Endometrial microvascular endothelial cells (primary cell): ENCODE results near the gene MIP. TPM values are rescaled to one million over a fixed set of nuclear protein-coding genes. Genes with fewer than 3 reads are reported as not detected.
"Not testable (repeated sequence)": the region's sequence is repeated elsewhere in the genome, so short reads cannot be mapped to it uniquely, and the experiment has no call there.

ENCODE experiments used
- in situ Hi-C: cut with HindIII; loops from 2 replicates; pipeline ENCODE4 v1.10.0; 2017; ENCODE audit warnings: low sequenced_read_pairs, low pct_unique_long_range_greater_than_20kb; ENCODE audit errors: inconsistent ontology term
- total RNA-seq: library from RNA; depleted of rRNA; stranded (reverse); fragments of >200 nt; gene quantifications from one replicate; pipeline ENCODE4 v1.2.3, GENCODE V29; 2015; ENCODE audit errors: inconsistent ontology term

Gene MIP
- total RNA-seq: not detected

DNA sequence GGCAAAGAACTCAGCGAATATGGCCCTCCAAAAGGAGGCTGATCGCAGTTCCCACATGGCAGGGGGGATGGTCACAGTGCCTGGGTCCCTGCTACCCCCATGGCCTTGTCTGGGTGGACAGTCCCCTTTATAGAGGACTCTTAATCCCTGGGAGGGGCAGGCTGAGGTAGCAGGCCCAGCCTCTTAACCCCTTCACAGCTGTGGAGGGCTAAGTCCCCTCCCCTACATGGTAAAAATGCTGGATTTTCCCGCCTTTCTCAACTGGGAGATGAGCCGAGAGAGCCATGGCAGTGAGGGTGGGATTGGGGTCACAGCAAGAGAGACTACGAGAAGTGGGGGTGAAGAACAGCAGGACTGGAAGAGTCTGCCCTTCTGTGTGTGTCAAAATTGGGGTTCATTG is at the start of gene MIP:
TSS of gene MIP (minus strand) at position 101 of the 400 bp plus-strand sequence. CDS start at position 57, 44 bp downstream.
- in situ Hi-C loops: no loop called here

DNA sequence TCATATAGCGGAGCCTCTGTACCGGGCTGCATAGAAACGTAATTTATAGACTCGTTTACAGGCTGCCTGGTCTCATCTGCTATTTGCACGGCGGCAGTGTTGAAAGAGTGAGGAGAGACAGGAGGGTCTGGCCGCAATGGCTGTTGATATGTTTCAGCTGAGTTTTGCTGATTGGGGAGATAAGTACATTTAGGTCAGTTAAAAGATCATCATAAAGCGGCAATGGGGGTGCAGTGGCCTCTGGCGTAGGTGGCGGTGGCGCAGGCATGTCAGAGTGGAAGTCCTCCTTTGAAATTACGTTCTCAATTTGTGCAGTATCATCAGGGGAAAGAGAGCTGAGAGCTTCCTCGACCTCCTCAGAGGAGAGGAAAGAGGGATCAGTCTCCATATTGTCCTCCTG is 45.4 kb upstream of the MIP start:
- in situ Hi-C loops: not testable (repeated sequence)

DNA sequence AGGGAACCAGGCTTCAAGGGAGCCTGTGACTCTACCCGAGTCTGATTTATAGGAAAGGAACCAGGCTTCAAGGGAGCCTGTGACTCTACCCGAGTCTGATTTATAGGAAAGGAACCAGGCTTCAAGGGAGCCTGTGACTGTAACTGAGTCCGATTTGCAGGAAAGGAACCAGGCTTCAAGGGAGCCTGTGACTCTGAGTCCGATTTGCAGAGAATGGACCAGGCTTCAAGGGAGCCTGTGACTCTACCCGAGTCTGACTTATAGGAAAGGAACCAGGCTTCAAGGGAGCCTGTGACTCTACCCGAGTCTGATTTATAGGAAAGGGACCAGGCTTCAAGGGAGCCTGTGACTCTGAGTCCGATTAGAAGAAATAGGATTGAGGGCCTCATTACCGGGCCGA is 45.0 kb upstream of the MIP start:
- in situ Hi-C loops: not testable (repeated sequence)

DNA sequence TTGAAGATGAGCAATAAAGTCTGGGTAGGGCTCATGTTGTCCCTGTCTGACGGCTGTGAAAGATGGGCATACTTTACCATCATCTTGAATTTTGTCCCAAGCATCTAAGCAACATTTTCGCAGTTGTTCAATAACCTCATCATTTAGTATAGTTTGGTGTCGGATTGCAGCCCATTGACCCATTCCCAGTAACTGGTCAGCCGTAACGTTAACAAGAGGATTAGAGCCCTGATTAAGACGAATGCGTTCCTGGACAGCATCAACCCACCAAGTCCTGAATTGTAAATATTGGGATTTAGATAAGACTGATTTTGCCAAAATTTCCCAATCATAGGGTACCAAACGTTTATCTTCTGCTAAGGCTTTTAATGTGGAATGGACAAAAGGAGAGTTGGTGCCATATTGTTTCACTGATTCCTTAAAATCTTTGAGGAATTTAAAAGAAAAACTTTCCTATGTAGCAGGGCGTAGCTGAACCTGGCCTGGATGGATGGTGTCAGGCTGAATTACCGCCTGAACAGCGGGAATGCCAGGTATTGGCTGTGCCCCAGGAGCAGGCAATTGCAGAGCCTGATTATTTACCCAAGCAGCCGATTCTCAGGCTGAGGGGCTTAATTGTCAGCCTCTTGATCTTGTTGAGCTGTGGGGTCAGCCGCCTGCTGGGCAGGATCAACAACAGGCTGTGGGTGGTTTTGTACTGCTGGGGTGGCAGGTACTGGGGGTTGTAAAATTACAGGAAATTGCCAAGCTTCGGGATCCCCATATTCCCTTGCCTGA is 43.9 kb upstream of the MIP start:
- in situ Hi-C loops: not testable (repeated sequence)

DNA sequence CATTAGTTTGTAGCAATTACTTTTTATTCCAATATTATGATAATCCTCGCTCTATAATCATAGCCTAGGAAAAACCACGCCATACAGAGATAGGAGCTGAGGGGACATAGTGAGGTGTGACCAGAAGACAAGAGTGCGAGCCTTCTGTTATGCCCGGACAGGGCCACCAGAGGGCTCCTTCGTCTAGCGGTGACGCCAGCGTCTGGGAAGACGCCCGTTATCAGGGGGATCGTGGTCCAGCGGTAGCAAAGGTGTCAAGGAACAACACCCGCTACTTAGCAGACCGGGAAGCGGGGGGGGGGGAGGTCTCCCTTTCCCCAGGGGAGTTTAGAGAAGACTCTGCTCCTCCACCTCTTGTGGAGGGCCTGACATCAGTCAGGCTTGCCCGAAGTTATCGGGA is 42.2 kb upstream of the MIP start:
- in situ Hi-C loops: not testable (repeated sequence)

DNA sequence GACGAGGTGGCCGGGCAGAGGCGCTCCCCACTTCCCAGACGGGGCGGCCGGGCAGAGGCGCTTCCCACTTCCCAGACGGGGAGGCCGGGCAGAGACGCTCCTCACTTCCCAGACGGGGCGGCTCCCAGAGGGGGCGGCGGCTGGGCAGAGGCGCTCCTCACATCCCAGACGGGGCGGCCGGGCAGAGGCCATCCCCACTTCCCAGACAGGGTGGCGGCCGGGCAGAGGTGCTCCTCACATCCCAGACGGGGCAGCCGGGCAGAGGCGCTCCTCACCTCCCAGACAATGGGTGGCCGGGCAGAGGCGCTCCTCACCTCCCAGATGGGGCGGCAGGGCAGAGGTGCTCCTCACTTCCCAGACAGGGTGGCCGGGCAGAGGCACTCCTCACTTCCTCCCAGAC is 40.0 kb upstream of the MIP start:
- in situ Hi-C loops: not testable (repeated sequence)

DNA sequence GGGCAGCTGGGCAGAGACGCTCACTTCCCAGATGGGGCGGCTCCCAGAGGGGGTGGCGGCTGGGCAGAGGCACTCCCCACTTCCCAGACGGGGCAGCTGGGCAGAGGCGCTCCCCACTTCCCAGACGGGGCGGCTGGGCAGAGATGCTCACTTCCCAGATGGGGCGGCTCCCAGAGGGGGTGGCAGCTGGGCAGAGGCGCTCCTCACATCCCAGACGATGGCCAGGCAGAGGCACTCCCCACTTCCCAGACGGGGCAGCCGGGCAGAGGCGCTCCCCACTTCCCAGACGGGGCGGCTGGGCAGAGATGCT is 39.6 kb upstream of the MIP start:
- in situ Hi-C loops: not testable (repeated sequence)

DNA sequence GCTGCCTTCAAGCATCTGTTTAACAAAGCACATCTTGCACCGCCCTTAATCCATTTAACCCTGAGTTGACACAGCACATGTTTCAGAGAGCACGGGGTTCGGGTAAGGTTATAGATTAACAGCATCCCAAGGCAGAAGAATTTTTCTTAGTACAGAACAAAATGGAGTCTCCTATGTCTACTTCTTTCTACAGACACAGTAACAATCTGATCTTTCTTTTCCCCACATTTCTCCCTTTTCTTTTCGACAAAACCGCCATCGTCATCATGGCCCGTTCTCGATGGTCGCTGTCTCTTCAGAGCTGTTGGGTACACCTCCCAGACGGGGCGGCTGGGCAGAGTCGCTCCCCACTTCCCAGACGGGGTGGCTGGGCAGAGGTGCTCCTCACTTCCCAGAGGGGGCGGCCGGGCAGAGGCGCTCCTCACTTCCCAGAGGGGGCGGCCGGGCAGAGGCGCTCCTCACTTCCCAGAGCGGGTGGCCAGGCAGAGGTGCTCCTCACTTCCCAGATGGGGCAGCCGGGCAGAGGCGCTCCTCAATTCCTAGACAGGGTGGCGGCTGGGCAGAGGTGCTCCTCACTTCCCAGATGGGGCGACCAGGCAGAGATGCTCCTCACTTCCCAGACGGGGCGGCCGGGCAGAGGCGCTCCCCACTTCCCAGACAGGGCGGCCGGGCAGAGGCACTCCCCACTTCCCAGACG is 39.1 kb upstream of the MIP start:
- in situ Hi-C loops: not testable (repeated sequence)

DNA sequence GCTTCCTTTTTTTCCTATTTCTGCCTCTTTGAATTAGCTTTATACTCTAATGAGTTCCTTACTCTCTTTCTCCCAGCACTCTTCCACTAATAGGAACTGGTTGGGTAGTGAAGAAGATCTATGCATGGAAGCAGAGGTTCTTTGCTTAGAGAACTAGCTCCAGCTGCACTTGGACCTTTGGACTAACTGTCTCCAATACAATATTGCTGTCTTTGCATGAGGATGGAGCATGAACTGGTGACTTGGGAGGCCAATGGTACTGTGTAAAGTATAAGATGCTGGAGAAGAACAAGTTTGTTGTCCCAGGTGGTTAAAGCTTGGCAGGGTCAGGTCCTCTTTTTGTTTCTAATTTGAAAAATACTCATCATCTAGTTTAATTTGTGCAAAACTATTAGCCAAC is 35.9 kb upstream of the MIP start:
- in situ Hi-C loops: no loop called here

DNA sequence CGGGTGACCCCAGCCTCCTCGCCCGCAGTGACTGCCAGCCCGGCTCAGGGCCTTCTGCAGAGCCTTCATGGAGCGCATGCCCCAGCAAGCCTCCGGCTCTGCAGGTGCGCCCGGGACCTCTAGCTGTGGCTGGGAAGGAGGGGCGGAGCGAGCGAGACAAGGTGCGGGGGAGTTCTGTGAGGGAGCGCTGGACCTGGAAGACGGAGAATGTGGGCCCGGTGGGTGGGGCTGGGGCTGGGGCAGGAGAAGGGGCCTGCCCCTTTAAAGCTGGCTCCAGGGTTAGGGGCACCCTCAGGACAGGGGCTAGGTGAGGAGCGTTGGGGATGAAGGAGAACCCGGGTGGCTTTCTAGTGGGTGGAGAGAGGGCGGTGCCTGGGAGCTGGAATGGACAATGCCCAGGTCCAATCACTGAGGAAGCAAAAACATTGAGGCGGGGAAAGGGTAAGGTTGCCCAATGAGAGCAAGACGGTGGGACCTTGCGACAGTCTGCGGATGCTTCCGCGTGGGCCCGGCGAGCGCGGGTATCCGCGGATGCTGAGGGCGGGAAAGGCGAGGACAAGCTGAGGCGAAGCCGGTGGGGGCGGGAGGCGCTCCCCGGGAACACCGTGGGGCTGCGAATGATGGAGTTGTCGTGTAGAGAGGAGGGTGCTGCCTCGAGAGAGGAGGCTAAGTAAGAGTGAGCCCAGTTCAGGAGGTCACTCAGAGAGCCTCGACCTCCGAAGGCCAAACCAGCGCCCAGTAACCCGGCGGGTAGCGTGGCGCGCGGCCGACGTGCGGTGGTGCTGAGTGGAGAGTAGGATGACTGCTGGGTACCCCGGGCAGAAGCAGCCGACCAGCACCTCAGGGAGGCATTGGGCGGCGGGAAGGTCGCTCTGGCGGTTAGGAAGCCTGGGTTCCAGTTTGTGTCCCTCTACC is 33.8 kb upstream of the MIP start, which contains the start of gene GLS2:
TSS of gene GLS2 (minus strand) at position 121 of the 915 bp plus-strand sequence. CDS start at position 78, 43 bp downstream.
- in situ Hi-C loops: no loop called here

DNA sequence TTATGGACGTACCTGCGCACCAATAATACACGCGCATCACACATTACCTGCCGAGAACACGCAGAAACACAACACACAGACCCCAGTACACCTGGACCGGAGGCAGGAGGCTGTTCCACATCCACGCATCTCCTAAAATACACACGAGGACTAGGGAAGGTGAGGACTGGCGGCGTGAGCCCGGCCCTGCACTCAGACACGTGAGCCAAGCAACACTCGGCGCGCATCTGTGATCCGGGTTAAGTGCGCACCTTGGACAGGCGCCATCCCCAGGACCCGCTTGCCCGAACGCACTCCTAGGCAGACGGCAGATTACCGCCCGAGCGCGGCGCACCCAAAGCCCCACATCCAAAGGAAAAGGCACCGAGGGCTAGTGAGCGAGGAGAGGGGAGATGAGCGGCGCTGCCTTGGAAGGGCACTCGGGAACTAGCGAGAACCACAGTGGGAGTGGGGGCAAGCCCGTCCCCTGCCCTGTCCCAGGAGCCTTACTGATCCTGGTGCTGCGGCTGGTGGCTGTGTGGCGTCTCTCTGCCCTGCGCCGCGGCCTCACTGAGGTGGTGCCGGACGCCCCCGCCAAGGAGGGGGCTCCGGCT is 33.1 kb upstream of the MIP start:
- in situ Hi-C loops: no loop called here

DNA sequence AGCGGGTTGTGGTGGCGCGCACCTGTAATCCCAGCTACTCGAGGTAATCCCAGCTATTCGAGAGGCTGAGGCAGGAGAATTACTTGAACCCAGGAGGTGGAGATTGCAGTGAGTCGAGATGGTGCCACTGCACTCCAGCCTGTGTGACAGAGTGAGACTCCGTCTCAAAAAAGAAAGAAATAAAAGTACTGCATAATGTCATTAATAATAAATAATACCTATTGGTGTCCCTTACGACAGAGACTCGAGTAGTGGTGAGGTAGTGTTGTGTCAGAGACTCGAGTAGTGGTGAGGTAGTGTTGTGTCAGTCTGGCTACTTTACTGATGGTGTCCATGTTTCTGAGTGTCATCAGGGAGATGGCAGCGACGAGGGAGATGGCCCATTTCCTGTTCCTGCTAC is 32.2 kb upstream of the MIP start:
- in situ Hi-C loops: no loop called here

DNA sequence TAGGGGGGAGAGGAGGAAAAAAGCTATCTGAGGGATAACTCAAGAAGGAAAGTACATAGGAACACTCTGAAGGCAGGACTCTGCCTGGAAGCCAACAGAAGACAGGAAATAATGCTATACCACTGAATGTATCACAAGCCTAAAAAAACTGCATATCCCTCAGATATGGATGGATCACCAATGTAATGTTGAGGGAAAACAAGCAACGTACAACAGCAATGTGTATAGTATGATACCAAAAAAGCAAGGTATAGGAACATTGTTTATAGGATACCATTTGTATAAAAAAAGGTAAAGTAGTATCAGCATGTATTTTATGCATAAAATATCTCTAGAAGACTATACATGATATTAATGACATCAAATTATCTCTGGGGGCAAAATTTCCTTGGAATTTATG is 30.1 kb upstream of the MIP start:
- in situ Hi-C loops: no loop called here

DNA sequence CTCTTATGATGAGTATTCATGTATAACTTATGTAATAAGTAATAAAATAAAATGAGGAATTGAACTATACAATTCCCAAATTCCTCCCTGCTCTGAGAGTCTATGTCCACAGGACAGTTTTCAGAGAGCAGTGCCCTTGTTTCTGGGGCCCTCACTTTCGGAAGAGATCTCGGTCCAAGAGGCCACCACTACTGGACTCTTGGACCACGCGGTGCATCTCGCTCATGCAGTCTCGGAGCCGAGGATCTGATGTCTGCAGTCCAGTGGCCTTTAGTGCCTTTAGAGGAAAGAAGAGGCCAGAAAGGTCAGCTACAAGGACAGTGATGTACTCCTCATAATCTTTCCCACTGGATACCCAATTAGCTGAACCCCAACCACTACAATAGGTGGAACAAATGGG is 25.2 kb upstream of the MIP start:
- in situ Hi-C loops: no loop called here

DNA sequence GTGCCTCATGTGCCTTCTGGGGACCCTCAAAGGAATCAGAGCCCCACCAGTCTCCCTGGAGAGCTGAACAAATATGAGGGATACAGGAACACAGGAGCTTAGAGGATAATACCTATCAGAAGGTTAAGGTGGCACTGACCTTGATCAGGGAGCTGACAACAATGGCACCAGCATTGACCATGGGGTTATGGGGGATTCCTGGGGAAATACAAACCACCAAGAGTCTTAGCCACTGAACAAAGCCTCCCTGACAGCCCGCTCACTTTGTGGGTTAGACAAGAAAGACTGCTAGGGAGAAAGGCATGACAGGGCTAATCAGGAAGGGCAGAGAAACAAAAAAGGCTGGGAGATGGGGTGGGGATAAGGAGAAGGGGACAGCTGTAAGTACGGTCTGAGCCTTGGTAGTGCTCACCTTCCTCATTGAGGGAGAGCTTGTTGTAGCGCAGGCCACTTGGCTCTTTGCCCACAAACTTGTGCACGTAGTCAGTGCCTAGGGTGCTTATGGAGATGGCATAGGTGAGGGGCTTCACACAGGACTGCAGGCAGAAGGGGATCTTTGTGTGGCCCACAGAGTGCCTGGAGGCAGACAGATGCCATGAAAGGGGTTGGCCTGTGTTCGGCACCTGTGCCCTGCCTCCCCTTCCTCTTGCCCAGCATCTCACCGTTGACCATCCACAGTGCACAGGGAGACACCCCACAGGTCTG is 23.2 kb upstream of the MIP start:
- in situ Hi-C loops: no loop called here

DNA sequence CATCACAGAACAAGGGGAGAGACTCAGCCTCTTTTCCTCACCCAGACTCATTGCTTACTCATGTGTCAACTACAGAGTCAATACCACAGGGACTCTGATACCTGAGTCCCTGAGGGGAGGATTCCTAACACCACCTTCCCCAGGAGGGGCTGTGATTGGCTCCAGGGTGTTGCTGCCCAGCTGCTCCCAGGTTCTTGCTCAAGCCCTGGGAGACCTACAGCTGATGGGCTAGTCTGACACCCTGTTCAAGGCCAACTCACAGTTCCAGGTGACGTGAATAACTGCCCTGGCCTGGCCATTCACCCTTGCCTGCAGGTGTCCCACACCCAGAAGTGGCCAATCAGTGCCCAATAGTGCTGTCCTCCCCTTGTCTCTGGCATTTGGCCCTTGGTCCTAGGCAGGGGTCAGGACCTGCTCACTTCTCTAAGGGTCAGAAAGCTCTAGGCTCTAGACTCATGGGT is 22.5 kb upstream of the MIP start:
- in situ Hi-C loops: no loop called here

DNA sequence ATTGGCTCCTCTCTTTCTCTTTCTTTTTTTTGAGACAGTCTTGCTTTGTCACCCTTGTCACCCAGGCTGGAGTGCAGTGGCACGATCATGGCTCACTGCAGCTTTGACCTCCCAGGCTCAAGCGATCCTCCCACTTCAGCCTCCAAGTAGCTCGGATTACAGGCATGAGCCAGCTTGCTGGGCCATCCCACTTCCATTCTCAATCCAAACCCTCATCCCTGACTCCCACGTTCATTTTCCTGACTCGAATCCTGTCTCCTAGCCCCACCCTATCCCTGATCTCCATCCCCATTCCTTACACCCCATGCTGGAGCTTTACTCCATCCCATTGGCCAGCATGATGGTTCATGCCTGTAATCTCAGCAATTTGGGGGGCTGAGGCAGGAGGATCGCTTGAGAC is 21.7 kb upstream of the MIP start:
- in situ Hi-C loops: no loop called here

DNA sequence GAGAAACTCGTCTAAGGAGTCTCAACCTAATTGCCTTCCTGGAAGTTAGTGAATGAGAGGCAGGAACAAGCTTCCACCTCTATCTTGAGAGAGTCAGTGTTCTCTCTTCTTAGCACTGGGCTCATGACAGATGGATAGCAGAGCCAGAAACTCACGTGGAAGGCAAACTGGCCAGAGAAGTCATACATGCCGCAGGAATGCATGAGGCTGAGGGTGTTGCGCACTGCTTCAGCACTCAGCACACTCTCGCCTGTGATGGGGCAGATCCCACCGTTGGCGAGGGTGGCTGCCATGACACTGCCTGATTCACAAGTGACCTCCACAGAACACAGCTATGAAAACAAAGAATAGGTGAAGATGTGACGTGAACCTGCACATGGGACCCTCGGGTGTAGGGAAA is 19.9 kb upstream of the MIP start:
- in situ Hi-C loops: no loop called here
